GM12875 (cell line): ENCODE results near the gene HSF4.

ENCODE experiments used
- H3K4me3 ChIP-seq: one replicate; pipeline ENCODE4 v1.5.1; 2011; ENCODE audit warnings: low read depth, low read length, control low read depth
- CTCF ChIP-seq: IDR thresholded peaks from 2 replicates; pipeline ENCODE4 v1.5.1; 2011; ENCODE audit warnings: low read depth, mild to moderate bottlenecking, control low read depth, inconsistent platforms, low read length, moderate library complexity, borderline replicate concordance; ENCODE audit not compliant: insufficient read depth

Gene HSF4

GRCh38 chr16:67177743-67178699 lies 13.5 kb downstream of the HSF4 start:
- no peak for TF ChIP-seq CTCF
- H3K4me3 ChIP-seq = no peak overlapping the region

- no peak overlapping the region for H3K4me3 ChIP-seq
- TF ChIP-seq CTCF = peak; percentile 21; the same call in 1 of the 2 replicates
Measured at GRCh38 chr16:67179421-67180080, 15.0 kb downstream of the HSF4 start.

- no peak for TF ChIP-seq CTCF
- no peak overlapping the region for H3K4me3 ChIP-seq
Measured at GRCh38 chr16:67180166-67180565, 15.6 kb downstream of the HSF4 start.

- no peak for TF ChIP-seq CTCF
- no peak overlapping the region for H3K4me3 ChIP-seq
Measured at GRCh38 chr16:67181346-67181745, 16.8 kb downstream of the HSF4 start.

- no peak for TF ChIP-seq CTCF
- H3K4me3 ChIP-seq = no peak overlapping the region
Measured at GRCh38 chr16:67182288-67182687, 17.7 kb downstream of the HSF4 start.

GRCh38 chr16:67183284-67183626 lies 18.7 kb downstream of the HSF4 start:
- H3K4me3 ChIP-seq = peak overlapping the region; percentile 84
- no peak for TF ChIP-seq CTCF
